GM12892 (cell line): ENCODE results near the gene ALKBH5.
"Not testable (repeated sequence)": the region's sequence is repeated elsewhere in the genome, so short reads cannot be mapped to it uniquely, and the experiment has no call there.

Experiments
- POLR2A ChIP-seq: IDR thresholded peaks from 2 replicates; pipeline ENCODE4 v1.6.1; 2011; ENCODE audit warnings: low read depth, low read length, control low read depth
- POLR2AphosphoS5 ChIP-seq: IDR thresholded peaks from 2 replicates; pipeline ENCODE4 v1.6.1; 2011; ENCODE audit warnings: low read depth, low read length, control low read depth
- TAF1 ChIP-seq: IDR thresholded peaks from 2 replicates; pipeline ENCODE4 v1.6.1; 2011; ENCODE audit warnings: low read depth, mild to moderate bottlenecking, control low read depth, low read length, borderline replicate concordance

DNA sequence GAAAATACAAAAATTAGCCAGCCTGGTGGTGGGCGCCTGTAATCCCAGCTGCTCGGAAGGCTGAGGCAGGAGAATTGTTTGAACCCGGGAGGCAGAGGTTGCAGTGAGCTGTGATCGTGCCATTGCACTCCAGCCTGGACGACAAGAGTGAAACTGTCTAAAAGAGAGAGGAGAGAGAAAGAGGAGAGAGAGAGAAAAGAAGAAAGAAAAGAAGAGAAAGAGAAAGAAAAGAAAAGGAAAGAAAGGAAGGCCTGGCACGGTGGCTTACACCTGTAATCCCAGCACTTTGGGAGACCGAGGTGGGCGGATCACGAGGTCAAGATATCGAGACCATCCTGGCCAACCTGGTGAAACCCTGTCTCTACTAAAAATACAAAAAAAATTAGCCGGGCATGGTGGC, 33.3 kb downstream of the ALKBH5 start:
- not testable (repeated sequence) for TF ChIP-seq POLR2A, TAF1, POLR2AphosphoS5
